ENCODE results near the gene RBM33. TPM values are rescaled to one million over a fixed set of nuclear protein-coding genes. Genes with fewer than 3 reads are reported as not detected.

RBM33 gene
- total RNA-seq, 2 donors from 2014 or later = 86.8 to 87.1 TPM

DNA sequence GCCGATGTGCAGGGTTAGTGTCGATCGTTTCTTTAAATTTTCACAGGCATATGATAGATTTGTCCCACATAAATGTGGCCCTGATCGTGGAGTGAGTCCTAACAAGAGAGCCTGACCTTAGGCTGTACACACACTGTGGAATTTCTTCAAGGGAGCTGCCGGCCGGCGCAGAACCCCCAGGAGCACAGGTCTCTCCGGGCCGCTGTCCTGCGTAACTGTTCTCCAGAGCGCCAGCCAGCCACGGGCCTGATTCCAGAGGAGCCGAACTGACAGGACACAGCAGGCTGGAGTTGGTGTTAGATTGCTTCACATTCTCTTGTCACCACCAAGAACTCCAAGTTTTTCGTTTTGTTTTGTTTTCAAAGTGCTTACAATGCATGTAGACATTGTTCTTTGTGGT is 130.5 kb downstream of the RBM33 start:
- H3K4me1 ChIP-seq (ENCODE audit: control insufficient read depth, insufficient read depth, low read length) = no peaks in the 10 kb centered on the region
- H3K4me3 Mint-ChIP-seq = no peak overlapping the region
- no peak overlapping the region for H3K9ac ChIP-seq (ENCODE audit: extremely low read depth, low read length, poor library complexity, severe bottlenecking)
- peak; percentile 18 for DNase-seq
- TF ChIP-seq, protein P1, sequence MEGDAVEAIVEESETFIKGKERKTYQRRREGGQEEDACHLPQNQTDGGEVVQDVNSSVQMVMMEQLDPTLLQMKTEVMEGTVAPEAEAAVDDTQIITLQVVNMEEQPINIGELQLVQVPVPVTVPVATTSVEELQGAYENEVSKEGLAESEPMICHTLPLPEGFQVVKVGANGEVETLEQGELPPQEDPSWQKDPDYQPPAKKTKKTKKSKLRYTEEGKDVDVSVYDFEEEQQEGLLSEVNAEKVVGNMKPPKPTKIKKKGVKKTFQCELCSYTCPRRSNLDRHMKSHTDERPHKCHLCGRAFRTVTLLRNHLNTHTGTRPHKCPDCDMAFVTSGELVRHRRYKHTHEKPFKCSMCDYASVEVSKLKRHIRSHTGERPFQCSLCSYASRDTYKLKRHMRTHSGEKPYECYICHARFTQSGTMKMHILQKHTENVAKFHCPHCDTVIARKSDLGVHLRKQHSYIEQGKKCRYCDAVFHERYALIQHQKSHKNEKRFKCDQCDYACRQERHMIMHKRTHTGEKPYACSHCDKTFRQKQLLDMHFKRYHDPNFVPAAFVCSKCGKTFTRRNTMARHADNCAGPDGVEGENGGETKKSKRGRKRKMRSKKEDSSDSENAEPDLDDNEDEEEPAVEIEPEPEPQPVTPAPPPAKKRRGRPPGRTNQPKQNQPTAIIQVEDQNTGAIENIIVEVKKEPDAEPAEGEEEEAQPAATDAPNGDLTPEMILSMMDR (conservative IDR thresholded peaks at IDR 0.05) = no peak
- no peaks in the 10 kb centered on the region for H3K9me3 Mint-ChIP-seq
- H3K4me3 ChIP-seq (ENCODE audit: low read length) = no peak overlapping the region
- no peaks in the 10 kb centered on the region for H3K27me3 ChIP-seq (ENCODE audit: control insufficient read depth, insufficient read depth, low read length, poor library complexity, severe bottlenecking)
- no peaks in the 10 kb centered on the region for H3K27me3 Mint-ChIP-seq (ENCODE audit: insufficient read depth)
- no peak overlapping the region for H3K27ac ChIP-seq (ENCODE audit: low read depth, low read length)
- 94 to 96% methylated on average over 8 to 14 of the region's 14 CpGs for WGBS, 2 experiments (ENCODE audit: insufficient coverage in 1 of 2, insufficient read length in 1 of 2)
- peaks cover 9% of the 10 kb centered on the region for H3K4me1 Mint-ChIP-seq
- H3K9me3 ChIP-seq (ENCODE audit: control insufficient read depth, low read length) = no peaks in the 10 kb centered on the region
- H3K36me3 Mint-ChIP-seq (ENCODE audit: low read depth) = peaks cover 72% of the 10 kb centered on the region
- H3K27ac Mint-ChIP-seq = no peak overlapping the region
- H3K36me3 ChIP-seq (ENCODE audit: control insufficient read depth, insufficient read depth, low read length) = peaks cover 94% of the 10 kb centered on the region

DNA sequence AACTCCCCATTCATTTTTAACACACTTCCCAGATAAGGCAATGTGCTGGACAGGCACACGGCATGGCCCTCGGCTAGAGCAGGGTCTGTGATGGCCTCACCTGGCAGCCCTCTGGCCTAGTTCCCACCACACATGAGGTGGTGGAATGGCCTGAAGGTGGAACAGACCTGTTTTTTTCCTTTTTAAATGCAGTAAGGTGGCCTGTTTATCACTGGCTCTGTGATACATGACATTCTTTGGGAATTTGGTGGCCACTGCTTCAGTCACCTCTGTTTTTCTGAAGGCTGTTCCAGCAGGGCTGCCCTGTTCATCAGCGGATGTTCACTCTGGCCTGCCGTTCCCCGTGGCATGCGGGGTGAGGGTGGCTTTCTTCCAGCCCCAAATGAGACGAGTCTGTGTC is 131.2 kb downstream of the RBM33 start:
- Histone ChIP-seq H3K27me3 (ENCODE audit: control insufficient read depth, insufficient read depth, low read length, poor library complexity, severe bottlenecking) (no peaks in the 10 kb centered on the region), H3K4me1 (ENCODE audit: control insufficient read depth, insufficient read depth, low read length) (no peaks in the 10 kb centered on the region), H3K36me3 (ENCODE audit: control insufficient read depth, insufficient read depth, low read length) (peaks cover 92% of the 10 kb centered on the region), H3K9ac (ENCODE audit: extremely low read depth, low read length, poor library complexity, severe bottlenecking) (no peak overlapping the region), H3K4me3 (ENCODE audit: low read length) (no peak overlapping the region), H3K9me3 (ENCODE audit: control insufficient read depth, low read length) (no peaks in the 10 kb centered on the region), H3K27ac (ENCODE audit: low read depth, low read length) (no peak overlapping the region)
- H3K27ac Mint-ChIP-seq = peak overlapping the region; percentile 75
- WGBS, 2 experiments (ENCODE audit: insufficient coverage in 1 of 2, insufficient read length in 1 of 2) = 96% methylated on average over 5 to 7 of the region's 7 CpGs
- H3K4me3 Mint-ChIP-seq = no peak overlapping the region
- H3K36me3 Mint-ChIP-seq (ENCODE audit: low read depth) = peaks cover 71% of the 10 kb centered on the region
- H3K9me3 Mint-ChIP-seq = no peaks in the 10 kb centered on the region
- no peaks in the 10 kb centered on the region for H3K27me3 Mint-ChIP-seq (ENCODE audit: insufficient read depth)
- DNase-seq = peak; percentile 31
- peaks cover 9% of the 10 kb centered on the region for H3K4me1 Mint-ChIP-seq
- TF ChIP-seq, protein P1 (conservative IDR thresholded peaks at IDR 0.05) = no peak

DNA sequence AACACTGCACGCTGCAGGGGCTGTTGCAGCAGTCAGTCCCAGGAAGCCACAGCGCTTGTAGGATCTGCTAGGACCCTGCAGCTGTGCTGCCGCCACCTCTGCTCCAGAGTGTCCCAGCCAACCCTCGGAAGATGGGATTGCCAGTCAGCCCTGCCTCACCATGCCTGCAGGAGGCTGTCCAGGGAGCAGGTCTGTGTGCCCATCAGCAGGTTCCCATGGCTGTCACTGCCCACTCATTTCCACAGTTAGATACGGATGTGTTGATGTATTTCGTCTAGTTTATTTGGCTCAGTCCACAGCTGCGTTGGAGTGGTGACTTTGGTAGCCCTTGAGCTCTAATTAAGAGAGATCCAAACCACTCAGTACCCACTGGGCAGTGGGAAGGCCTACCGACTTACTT is 132.1 kb downstream of the RBM33 start:
- no peak overlapping the region for H3K27ac Mint-ChIP-seq
- DNase-seq = peak; percentile 40
- H3K4me1 Mint-ChIP-seq = peaks cover 9% of the 10 kb centered on the region

More for the DNA sequence above, 132.1 kb downstream of the RBM33 start:
- no peak overlapping the region for H3K9ac ChIP-seq (ENCODE audit: extremely low read depth, low read length, poor library complexity, severe bottlenecking)
- Mint-ChIP-seq H3K4me3 (no peak overlapping the region), H3K27me3 (ENCODE audit: insufficient read depth) (no peaks in the 10 kb centered on the region), H3K36me3 (ENCODE audit: low read depth) (peaks cover 76% of the 10 kb centered on the region), H3K9me3 (no peaks in the 10 kb centered on the region)
- H3K9me3 ChIP-seq (ENCODE audit: control insufficient read depth, low read length) = no peaks in the 10 kb centered on the region
- TF ChIP-seq, protein P1 (conservative IDR thresholded peaks at IDR 0.05) = no peak
- no peak overlapping the region for H3K4me3 ChIP-seq (ENCODE audit: low read length)
- 94 to 97% methylated on average over 7 to 8 of the region's 8 CpGs for WGBS, 2 experiments (ENCODE audit: insufficient coverage in 1 of 2, insufficient read length in 1 of 2)
- no peak overlapping the region for H3K27ac ChIP-seq (ENCODE audit: low read depth, low read length)
- H3K4me1 ChIP-seq (ENCODE audit: control insufficient read depth, insufficient read depth, low read length) = no peaks in the 10 kb centered on the region
- H3K27me3 ChIP-seq (ENCODE audit: control insufficient read depth, insufficient read depth, low read length, poor library complexity, severe bottlenecking) = no peaks in the 10 kb centered on the region
- peaks cover 85% of the 10 kb centered on the region for H3K36me3 ChIP-seq (ENCODE audit: control insufficient read depth, insufficient read depth, low read length)
